GM19035 (cell line): ENCODE measurements around the gene FURIN.
"Not testable (repeated sequence)": the region's sequence is repeated elsewhere in the genome, so short reads cannot be mapped to it uniquely, and the experiment has no call there.

Source experiments
- ATAC-seq: cut with Tn5 transposase; IDR thresholded peaks from one replicate; pipeline ENCODE4 v1.9.1; 2021; ENCODE audit not compliant: unreplicated experiment

The FURIN gene

DNA sequence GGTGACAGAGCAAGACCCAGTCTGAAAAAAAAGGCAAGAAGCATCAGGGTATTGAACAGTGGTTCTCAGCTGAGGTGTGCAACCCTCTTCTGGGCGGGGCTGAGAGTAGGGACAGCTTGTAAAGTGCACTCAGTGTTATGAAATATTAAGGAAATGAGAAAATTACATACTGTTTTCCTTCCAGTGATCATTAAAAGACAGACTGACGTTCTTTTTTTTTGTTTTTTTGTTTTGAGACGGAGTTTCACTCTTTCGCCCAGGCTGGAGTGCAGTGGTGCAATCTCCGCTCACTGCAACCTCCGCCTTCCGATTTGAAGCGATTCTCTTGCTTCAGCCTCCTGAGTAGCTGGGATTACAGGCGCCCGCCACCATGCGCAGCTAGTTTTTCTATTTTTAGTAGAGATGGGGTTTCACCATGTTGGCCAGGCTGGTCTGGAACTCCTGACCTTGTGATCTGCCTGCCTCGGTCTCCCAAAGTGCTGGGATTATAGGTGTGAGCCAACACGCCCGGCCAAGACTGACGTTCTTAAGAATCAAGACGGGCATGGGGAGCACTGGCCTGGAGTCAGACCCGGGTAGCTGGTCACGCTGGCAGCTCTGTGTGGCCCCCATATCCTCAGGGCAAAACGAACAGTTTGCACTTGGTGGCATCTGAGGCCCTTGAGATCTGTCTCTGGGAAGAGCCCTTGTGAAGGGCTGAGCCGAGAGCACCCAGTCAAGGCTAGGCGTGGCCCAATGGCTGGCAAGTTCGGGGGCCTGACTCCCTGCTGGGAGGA, 46.1 kb downstream of the FURIN start:
- ATAC-seq = no peak

- no peak for ATAC-seq
Observed at GRCh38 chr15:90915216-90915807, 46.9 kb downstream of the FURIN start.

DNA sequence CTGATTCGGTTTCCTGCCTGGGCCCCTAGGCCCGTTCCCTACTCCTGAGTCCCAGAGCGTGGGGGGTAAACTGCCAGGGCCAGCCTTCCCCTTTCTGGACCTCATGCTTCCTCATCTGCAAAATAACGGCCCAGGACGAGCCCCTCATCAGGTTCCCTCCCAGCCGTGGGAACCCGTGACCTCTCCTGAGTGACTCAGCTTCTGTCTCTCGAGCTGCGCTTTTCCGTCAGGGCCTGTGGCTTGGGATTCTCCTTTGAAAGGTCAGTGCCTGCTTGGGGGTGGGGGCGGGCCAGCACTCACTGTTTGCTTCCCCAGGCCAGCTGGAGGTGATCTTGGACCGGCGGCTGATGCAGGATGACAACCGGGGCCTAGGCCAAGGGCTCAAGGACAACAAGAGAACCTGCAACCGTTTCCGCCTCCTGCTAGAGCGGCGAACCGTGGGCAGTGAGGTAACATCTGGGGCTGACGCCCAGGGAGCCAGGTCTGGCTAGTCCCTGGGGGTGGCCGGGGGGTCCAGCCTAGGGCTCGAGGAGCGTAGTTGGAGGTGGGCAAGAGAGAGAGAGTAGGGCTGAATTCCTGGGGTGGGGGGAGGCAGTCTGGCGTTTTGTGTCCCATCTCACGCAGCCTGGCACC, 47.5 kb downstream of the FURIN start:
- no peak for ATAC-seq

DNA sequence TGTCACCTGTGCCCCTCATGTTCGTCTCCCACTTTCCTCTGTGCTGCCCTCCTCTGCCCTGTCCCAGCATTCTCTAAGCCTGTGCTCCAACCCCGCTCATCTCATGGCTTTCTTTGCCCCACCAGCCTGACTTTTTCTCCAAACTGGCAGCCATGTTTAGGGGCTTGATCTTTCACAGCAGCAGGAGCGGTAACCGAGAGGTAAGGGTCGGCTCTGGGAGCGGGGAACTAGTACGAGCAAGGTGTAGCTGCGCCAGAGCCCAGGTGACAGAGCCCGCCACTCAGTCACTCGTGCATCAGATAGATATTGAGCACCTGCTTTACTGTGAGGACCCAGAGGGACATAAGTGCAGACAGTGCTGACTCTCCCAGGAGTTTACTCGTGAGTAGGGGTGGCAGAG, 48.1 kb downstream of the FURIN start:
- ATAC-seq = no peak

GRCh38 chr15:90917569-90917968, 49.2 kb downstream of the FURIN start:
- no peak for ATAC-seq

- no peak for ATAC-seq
Observed at GRCh38 chr15:90918034-90918788, 49.8 kb downstream of the FURIN start.

DNA sequence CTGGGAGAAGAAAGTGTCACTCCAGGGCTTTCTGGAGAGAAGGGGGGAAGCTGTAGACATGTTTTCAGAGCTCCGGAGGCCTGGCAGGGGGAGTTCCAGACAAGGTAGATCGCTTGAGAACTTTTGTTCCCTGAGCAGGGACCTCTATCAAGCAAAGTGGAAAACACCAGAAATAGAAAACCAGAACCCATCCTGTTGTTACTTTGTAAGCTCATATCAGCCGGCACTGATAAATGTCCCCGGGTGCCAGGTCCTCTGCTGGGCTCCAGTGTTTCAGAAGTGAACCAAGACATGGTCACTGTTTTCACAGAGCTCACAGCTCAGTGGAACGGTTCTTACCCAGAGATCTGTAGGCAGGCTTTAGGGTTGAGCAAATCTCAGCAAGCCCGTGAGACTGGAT, 50.4 kb downstream of the FURIN start:
- no peak for ATAC-seq

DNA sequence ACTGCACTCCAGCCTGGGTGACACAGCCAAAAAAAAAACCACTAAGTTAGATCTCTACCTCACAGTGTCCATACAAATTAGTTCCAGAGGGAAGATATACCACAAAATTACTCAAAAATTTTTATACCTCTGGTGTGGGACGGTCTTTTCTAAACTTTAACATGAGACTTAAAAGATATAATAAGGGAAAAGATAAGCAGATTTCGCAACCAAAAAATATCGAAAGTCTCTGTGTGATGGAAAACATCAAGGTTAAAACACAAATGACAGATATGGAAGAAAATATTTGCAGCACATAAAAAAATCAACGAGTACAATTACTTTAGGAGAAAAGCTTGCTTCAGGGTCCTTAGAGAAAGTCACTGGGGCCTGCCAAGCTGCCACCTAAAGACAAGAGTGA, 53.5 kb downstream of the FURIN start:
- ATAC-seq = no peak

- peak; percentile 72 for ATAC-seq
Observed at GRCh38 chr15:90922712-90923322, 54.4 kb downstream of the FURIN start.

GRCh38 chr15:90924375-90924774, 56.0 kb downstream of the FURIN start:
- ATAC-seq = peak; percentile 63

DNA sequence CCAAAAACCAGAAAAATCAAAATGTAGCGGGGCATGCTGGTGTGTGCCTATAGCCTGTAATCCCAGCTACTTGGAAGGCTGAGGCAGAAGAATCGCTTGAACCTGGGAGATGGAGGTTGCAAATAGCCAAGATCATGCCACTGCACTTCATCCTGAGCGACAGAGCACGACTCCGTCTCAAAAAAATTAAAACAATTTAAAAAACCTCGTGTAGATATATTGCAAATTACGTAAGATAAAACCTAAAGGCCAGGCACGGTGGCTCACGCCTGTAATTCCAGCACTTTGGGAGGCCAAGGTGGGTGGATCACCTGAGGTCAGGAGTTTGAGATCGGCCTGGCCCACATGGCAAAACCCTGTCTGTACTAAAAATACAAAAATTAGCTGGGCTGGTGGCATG, 58.4 kb downstream of the FURIN start:
- ATAC-seq = not testable (repeated sequence)

DNA sequence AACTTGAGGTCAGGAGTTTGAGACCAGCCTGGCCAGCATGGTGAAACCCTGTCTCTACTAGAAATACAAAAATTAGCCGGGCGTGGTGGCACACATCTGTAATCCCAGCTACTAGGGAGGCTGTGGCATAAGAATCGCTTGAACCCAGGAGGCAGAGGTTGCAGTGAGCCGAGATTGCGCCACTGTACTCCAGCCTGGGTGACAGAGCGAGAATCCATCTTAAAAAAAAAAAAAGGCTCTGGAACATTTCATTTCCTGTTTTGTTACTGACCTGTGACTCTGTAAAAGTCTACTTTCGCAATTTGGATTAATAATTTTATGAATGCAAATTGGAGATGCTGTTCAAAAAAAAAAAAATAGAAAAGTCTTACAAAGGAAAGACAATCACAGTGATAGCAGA, 59.7 kb downstream of the FURIN start:
- ATAC-seq = not testable (repeated sequence)

DNA sequence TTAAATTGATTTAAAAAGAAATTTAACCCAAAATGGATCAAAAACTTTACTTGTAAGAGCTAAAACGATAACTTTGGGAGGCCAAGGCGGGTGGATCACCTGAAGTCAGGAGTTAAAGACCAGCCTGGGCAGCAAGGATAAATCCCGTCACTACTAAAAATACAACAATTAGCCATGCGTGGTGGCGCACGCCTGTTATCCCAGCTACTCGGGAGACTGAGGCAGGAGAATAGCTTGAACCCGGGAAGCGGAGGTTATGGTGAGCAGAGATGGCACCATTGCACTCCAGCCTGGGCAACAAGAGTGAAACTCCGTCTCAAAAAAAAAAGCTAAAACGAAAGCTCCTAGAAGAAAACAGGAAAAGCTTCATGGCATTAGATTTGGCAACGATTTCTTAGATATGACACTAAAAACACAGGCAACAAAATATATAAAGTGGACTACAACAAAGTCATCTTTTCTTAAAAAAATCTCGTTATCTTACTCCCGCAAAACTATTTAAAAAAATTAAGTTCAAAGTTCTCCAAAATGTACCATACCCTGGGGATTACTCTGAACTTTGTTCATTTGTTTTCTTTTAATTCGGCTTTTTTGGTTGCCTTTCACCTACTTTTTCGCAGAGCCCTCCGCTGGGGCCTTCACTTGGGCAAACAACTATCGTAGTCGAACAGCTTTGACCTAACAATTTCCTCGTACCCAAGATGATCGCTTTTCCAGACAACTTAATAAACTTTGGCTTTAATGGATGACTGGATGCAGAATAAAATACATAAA, 61.0 kb downstream of the FURIN start:
- ATAC-seq = no peak

- ATAC-seq = no peak
Observed at GRCh38 chr15:90930861-90931574, 62.6 kb downstream of the FURIN start.

DNA sequence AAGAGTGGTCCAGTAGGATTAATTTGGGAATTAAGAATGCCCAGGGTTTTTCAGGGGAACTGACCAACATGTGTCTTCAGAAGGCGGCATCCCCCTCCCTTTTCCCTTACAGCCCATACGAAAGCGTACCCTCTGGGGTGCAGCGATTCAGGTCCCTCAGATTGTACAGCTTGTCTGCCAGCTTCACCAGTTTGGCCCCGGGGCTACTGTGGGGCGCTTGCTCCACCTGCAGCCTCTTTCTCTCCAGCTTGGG, 63.1 kb downstream of the FURIN start:
- no peak for ATAC-seq

DNA sequence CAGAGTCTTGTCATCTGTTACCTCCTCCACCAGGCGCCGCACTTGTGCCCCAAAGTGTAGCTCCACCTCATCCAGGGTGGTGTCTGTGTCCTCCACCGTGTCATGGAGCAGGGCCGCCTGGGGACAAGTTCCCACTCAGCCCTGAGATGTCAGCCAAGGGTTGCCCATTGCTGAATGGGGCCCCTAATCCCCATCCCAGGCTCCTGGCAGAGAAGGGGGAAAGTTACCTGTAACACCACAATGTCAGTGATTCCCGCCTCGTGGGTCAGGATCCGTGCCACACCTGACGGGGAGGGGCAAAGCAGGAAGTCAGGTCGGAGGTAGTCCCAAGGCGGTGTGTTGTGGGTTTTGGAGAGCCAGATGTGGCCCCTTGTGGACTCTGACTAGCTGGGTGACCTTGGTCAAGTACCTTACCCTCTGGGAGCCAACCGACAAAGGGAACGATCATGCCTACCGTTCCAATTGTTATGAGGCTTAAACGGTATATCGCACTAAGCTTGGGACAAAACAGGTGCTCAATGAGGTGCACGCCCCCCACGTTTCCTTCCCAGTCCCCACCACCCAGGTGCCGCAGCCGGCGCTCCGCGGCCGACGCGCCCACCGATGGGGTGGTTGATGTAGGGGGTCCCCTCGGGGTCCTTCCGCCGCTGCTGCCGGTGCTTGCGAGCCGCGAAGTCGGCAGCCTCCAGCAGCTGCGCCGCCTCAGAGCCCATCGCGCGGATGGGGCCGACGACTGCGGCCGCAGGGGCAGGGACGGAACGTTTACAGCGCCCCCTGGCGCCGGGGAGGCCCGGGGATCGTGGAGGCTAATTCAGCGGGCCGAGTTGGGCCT, 63.7 kb downstream of the FURIN start, which contains the start of gene HDDC3:
Gene HDDC3, minus strand, starts transcription at position 722 of the 832 bp plus-strand sequence. Its CDS starts 9 bp downstream, at position 713.
- ATAC-seq = peak; percentile 40

GRCh38 chr15:90932660-90932991, 64.2 kb downstream of the FURIN start:
- no peak for ATAC-seq
